Transverse colon (tissue), 4 donors: ENCODE results near the gene LTBP2. TPM values are rescaled to one million over a fixed set of nuclear protein-coding genes. Genes with fewer than 3 reads are reported as not detected.

Experiments used
- DNase-seq: peaks from one replicate; pipeline ENCODE4 v3.0.0-alpha.2; 2019
- H3K27ac ChIP-seq, 4 donors: fragments of 200-600 bp; sonication (generic); 2 replicates each; pipeline ENCODE4 v1.5.1; 2016 to 2018; ENCODE audit warnings: inconsistent platforms in 4 of 4
- H3K27me3 ChIP-seq: fragments of 200-600 bp; sonication (generic); 2 replicates; pipeline ENCODE4 v1.5.1; 2017; ENCODE audit warnings: inconsistent platforms
- H3K36me3 ChIP-seq, 4 donors: fragments of 200-600 bp; sonication (generic); 2 replicates each; pipeline ENCODE4 v1.5.1; 2017 to 2019; ENCODE audit warnings: inconsistent platforms in 4 of 4
- H3K4me1 ChIP-seq, 4 donors: fragments of 200-600 bp; sonication (generic); 2 replicates each; pipeline ENCODE4 v1.5.1; 2017 to 2020; ENCODE audit warnings: inconsistent platforms in 4 of 4
- H3K4me3 ChIP-seq, 4 donors: fragments of 200-600 bp; sonication (generic); 1 replicate in 1 of 4; 2 replicates in 3 of 4; pipeline versions ENCODE4 v1.5.1 to v1.6.1; 2017 to 2019; ENCODE audit warnings: inconsistent platforms in 4 of 4
- H3K9me3 ChIP-seq, 2 donors: fragments of 200-600 bp; sonication (generic); 2 replicates each; pipeline ENCODE4 v1.5.1; 2017 to 2019; ENCODE audit warnings: inconsistent platforms in 2 of 2
- CTCF ChIP-seq, 5 experiments: fragments of 200-600 bp in 3 of 5; fragments of 450-650 bp in 2 of 5; sonication (generic) in 3 of 5; IDR thresholded peaks; 1 replicate in 2 of 5; 2 replicates in 3 of 5; pipeline ENCODE4 v1.5.1; 2016 to 2017; ENCODE audit warnings: antibody characterized with exemption in 5 of 5, inconsistent platforms in 3 of 5, mild to moderate bottlenecking in 2 of 5, moderate library complexity in 1 of 5
- EP300 ChIP-seq: sonication (generic); formaldehyde crosslinking; IDR thresholded peaks from one replicate; pipeline ENCODE4 v1.6.1; 2017; ENCODE audit warnings: antibody characterized with exemption, low read depth
- POLR2A ChIP-seq: fragments of 450-650 bp; IDR thresholded peaks from one replicate; pipeline ENCODE4 v1.6.1; 2016; ENCODE audit warnings: antibody characterized with exemption, mild to moderate bottlenecking, moderate library complexity
- POLR2AphosphoS5 ChIP-seq, 3 donors: sonication (generic); formaldehyde crosslinking; IDR thresholded peaks; one replicate each; pipeline ENCODE4 v1.6.1; 2016; ENCODE audit warnings: antibody characterized with exemption in 3 of 3
- WGBS, 2 donors: methylation state at CpG; one replicate each; pipeline ENCODE4 v1.1.5; 2018; ENCODE audit warnings: low coverage in 1 of 2; 5-methylcytosine and 5-hydroxymethylcytosine counted together
- in situ Hi-C, 4 donors: fragments of 200-750 bp; cut with MboI; loops; one replicate each; pipeline versions ENCODE4 v1.15.0 to v1.15.1; 2017; ENCODE audit warnings: low sequenced_read_pairs in 3 of 4, low pct_ligation_motif_present in 1 of 4, low pct_unique_long_range_greater_than_20kb in 1 of 4
- intact Hi-C: fragments of 100-400 bp; cut with DNase I; formaldehyde crosslinking; loops from one replicate; pipeline ENCODE4 v1.15.1; 2023; ENCODE audit warnings: low total_unique reads
- total RNA-seq, 4 donors: library from RNA; depleted of rRNA; stranded (reverse); fragments of >200 nt; gene quantifications; one replicate each; pipeline ENCODE4 v1.1.0, GENCODE V29; 2016

LTBP2 gene
- total RNA-seq, 4 donors from 2014 or later, result 9.7 to 15.3 (median 11.9) TPM

- Histone ChIP-seq H3K4me1 (no peaks in the 10 kb centered on the region), H3K27ac (no peak overlapping the region), H3K36me3 (no peaks in the 10 kb centered on the region), H3K9me3 (no peaks in the 10 kb centered on the region), H3K27me3 (peaks cover 7% of the 10 kb centered on the region), H3K4me3 (no peak overlapping the region)
- TF ChIP-seq POLR2A (no peak), EP300 (no peak), POLR2AphosphoS5 (IDR thresholded peaks at IDR 0.05) (no peak), CTCF (IDR thresholded peaks at IDR 0.05) (no peak)
- intact Hi-C loops (no loop called here), in situ Hi-C loops (no loop called here)
- WGBS, 2 donors, result 60 to 73% methylated on average over 2 to 5 of the region's 5 CpGs
- no peak for DNase-seq
Measured at GRCh38 chr14:74645244-74645643, 33.2 kb upstream of the LTBP2 start.

DNA sequence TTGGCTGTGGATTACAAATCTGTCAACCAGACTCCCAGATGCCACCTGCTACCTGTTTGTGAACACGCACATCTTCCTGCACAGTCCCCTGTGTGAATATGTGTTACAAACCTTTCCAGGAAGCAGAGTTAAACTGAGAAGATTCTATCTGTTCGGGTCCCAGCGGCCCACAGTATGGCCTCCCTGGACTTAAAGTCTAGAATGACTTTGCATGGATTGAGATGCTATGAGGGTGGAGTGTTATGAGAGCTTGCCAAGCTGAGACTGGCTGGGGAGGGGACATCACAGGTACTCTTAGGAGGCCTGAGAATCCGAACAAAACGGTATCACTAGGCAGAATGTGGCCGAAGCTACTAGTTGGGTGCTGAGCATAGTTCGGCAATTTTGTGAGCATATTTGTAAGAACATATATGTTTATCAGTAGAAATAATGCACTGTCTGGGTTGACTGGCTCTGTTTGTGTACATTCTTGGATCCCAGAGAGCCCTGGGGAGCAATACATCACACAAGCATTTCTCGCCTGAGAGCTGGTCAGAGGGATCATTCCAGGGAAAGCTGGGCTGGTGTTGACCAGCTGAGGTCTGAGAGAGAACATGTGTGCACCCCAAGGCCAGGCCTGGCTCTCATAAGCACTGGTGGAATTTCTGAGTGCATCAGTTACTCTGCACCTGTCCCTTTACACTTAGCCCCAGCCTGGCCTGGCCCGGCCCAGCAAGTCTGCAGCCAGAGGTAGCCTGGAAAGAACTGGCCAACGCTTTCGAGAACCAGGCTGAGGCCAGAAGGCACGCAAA, 29.8 kb upstream of the LTBP2 start:
- no peak for DNase-seq
- Histone ChIP-seq H3K9me3 (no peaks in the 10 kb centered on the region), H3K4me3 (no peak overlapping the region), H3K27ac (no peak overlapping the region), H3K36me3 (no peaks in the 10 kb centered on the region), H3K27me3 (peaks cover 7% of the 10 kb centered on the region), H3K4me1 (no peaks in the 10 kb centered on the region)
- in situ Hi-C loops, result no loop called here
- 91 to 96% methylated on average over 6 to 12 of the region's 12 CpGs for WGBS, 2 donors
- intact Hi-C loops, result no loop called here
- no peak for TF ChIP-seq POLR2A
- no peak for TF ChIP-seq EP300
- no peak for TF ChIP-seq POLR2AphosphoS5 (IDR thresholded peaks at IDR 0.05)
- TF ChIP-seq CTCF (IDR thresholded peaks at IDR 0.05), result no peak

DNA sequence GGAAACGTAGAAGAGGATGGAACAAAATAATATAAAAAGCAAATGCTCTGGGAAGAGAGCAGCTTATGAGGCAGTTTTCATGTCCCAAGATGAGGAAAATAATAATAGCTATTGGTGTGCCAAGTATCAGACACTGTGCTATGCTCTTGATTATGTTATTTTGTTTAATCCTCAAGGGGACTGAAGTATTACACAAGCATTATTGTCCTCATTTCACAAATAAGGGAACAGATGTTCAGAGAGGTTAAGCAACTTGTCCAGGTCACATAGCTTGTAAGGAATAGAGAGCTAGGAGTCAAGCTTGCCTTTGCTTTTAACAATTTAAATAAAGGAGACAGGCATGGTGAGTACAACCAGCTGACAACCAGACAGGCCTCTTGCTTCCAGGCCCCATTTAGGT, 26.9 kb upstream of the LTBP2 start:
- Histone ChIP-seq H3K27ac (no peak overlapping the region), H3K9me3 (no peaks in the 10 kb centered on the region), H3K27me3 (no peaks in the 10 kb centered on the region), H3K36me3 (no peaks in the 10 kb centered on the region), H3K4me1 (no peaks in the 10 kb centered on the region), H3K4me3 (no peak overlapping the region)
- no peak for DNase-seq
- intact Hi-C loops (no loop called here), in situ Hi-C loops (no loop called here)
- WGBS, 2 donors, result 77 to 82% methylated on average over 1 of the region's 1 CpG
- TF ChIP-seq POLR2AphosphoS5 (IDR thresholded peaks at IDR 0.05) (peak in 2 of 3 donors; percentile 25 to 51), CTCF (IDR thresholded peaks at IDR 0.05) (no peak)

GRCh38 chr14:74638066-74638465, 26.0 kb upstream of the LTBP2 start:
- H3K4me1 ChIP-seq, result no peaks in the 10 kb centered on the region
- DNase-seq, result no peak
- H3K36me3 ChIP-seq, result no peaks in the 10 kb centered on the region
- no peaks in the 10 kb centered on the region for H3K9me3 ChIP-seq
- 54 to 76% methylated on average over 6 to 7 of the region's 7 CpGs for WGBS, 2 donors
- intact Hi-C loops (no loop called here), in situ Hi-C loops (no loop called here)
- no peaks in the 10 kb centered on the region for H3K27me3 ChIP-seq
- H3K4me3 ChIP-seq, result no peak overlapping the region
- no peak overlapping the region for H3K27ac ChIP-seq
- TF ChIP-seq POLR2A (no peak), POLR2AphosphoS5 (IDR thresholded peaks at IDR 0.05) (no peak), CTCF (IDR thresholded peaks at IDR 0.05) (no peak), EP300 (no peak)
